A549 treated with dexamethasone at 1 μM for 4 hours (cell line): ENCODE measurements around the gene ACYP1. TPM values are rescaled to one million over a fixed set of nuclear protein-coding genes. Genes with fewer than 3 reads are reported as not detected.

Source experiments
- total RNA-seq: library from RNA; stranded (reverse); fragments of 200-300 nt; extraction: Qiagen RNA extraction; gene quantifications from 5 replicates; pipeline ENCODE4 v1.2.3, GENCODE V29; 2022

The ACYP1 gene
- total RNA-seq: 24.6 to 37.3 TPM (median 27.5 TPM) in 5 replicates

DNA sequence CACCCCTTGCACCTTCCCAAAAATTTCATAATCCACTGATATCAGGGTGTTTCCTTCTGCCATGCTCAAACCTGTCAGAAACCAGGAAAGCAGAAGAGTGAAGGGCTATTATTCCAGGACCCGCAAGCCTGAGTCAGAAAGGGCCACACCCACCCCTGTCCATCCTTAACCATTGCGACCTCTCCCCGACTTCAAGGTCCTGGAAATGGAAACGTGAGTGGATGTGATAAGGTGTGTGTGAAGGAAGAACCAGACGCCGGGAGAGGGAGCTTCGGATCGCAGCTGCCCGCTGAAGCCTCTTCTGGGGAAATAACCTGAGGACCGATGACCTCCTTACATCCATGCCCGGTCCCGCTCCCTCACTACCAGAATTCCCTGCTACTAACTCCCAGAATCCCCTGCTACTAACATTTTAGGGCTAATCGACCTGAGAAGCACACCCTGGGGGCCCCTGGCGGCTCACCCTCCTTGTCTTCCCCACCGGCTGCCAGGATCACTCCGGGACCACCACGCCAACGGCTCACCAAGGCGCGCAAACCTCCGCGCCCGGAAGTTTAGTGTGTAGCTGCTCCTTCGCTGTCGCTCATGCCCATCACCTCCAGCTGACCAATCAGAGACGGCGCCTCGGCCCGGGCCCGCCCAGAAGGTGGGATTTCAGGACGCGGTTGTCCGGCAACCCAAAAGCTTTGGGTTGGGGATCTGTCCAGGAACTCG lies at the start of gene ACYP1:
ACYP1 (minus strand) TSS at position 534 of the 714 bp plus-strand sequence; CDS start at position 63, 471 bp downstream.

DNA sequence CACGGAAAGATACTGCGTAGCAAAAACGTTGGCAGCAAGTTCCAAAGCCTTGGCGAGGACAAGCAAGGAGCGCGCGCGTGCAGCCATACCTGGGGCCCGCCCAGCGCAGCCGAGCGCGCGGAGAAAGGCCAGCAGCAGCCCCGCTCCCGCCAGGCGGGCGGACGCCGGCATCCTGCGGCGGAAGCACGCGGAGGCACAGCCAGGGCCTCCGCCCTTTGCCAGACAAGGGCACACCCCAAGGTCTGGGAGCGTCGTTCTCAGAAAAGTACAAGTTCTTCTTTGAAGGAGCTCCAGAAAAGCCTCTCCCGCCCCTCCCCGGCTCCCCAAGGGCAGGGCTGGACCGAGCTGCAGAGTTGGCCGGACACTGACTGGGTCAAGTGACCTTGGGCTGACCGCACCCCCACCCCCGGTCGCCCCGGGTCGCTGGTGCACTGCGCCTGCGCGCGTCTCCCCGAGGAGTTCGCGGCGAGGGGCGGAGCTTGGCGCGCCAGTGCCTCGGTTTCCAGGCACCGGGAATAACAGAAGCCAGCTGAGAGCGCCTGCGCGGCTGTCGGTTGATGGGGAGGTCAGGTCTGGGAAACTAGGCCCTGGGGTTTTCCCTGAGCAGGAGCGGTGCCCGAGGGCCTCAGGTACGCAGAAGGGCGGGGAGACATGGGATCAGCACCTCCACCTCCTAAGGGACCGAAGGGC lies 5.4 kb upstream of the ACYP1 start, which contains the start of gene ZC2HC1C:
ZC2HC1C (plus strand) TSS at position 521 of the 690 bp plus-strand sequence. CDS start 933 bp downstream, outside the sequence.

DNA sequence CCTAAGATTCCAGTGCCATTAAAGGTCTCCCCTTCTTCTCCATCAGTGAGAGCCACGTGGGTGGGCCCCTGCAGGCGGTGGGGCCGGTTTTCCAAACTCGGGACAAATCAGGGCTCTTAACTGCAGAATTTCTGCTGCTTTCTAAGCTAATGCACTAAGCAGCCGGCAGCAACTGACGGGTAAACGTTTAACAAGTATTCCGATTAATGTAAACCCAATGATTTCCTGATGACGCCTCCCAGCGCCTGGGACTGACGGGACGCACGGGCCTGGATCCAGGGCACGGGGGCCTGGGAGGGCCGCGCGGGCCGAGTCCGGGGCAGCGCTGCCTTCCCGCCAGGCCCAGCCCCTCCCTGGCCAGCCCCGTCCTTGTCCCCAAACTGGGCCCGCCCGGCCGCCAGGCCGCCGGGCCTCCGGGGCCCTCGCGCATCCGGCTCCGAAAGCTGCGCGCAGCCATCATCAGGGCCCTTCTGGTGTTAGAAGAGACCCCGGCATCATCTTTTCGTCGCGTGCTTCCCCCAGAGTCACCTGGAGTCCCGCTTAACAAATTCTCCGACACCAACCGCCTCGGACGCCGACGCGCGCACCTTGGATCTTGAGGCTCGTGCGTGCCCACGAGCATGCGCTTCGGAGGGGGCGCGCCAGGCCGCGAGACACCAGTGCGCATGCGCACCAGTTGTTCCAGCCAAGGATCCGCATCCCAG lies 12.8 kb downstream of the ACYP1 start, which contains the start of gene MLH3:
MLH3 (minus strand) TSS at position 616 of the 704 bp plus-strand sequence. CDS start 1,812 bp downstream, outside the sequence.

Other genes with a start within 250 kb of the ACYP1 start
- gene PROX2, start 187.9 kb downstream of the ACYP1 start, total RNA-seq: not detected in 5 replicates
- 88.2 to 101 TPM (median 97.6 TPM) in 5 replicates for gene DLST, start 182.1 kb downstream of the ACYP1 start, total RNA-seq
- gene RPS6KL1, start 140.8 kb downstream of the ACYP1 start, total RNA-seq: 0.17 to 0.56 TPM (median 0.41 TPM) in 5 replicates
- gene PGF, start 108.4 kb downstream of the ACYP1 start, total RNA-seq: 4.8 to 5.6 TPM (median 5.0 TPM) in 5 replicates
- 84.5 to 93.3 TPM (median 88.2 TPM) in 5 replicates for gene EIF2B2, start 61.1 kb downstream of the ACYP1 start, total RNA-seq
- 15.2 to 21.6 TPM (median 20.3 TPM) in 5 replicates for gene MLH3, start 12.6 kb downstream of the ACYP1 start, total RNA-seq
- 5.0 to 6.7 TPM (median 6.1 TPM) in 5 replicates for gene ZC2HC1C, start 5.6 kb upstream of the ACYP1 start, total RNA-seq
- gene NEK9, start 63.0 kb upstream of the ACYP1 start, total RNA-seq: 24.4 to 34.0 TPM (median 32.5 TPM) in 5 replicates
- 280 to 308 TPM (median 299 TPM) in 5 replicates for gene TMED10, start 112.6 kb upstream of the ACYP1 start, total RNA-seq
- 10.9 to 14.0 TPM (median 11.5 TPM) in 5 replicates for gene FOS, start 214.8 kb upstream of the ACYP1 start, total RNA-seq